ENCODE data around the gene IMP4. TPM values are rescaled to one million over a fixed set of nuclear protein-coding genes. Genes with fewer than 3 reads are reported as not detected.

IMP4 gene
- total RNA-seq, 1 donor from 2014 or later = 43.0 TPM

DNA sequence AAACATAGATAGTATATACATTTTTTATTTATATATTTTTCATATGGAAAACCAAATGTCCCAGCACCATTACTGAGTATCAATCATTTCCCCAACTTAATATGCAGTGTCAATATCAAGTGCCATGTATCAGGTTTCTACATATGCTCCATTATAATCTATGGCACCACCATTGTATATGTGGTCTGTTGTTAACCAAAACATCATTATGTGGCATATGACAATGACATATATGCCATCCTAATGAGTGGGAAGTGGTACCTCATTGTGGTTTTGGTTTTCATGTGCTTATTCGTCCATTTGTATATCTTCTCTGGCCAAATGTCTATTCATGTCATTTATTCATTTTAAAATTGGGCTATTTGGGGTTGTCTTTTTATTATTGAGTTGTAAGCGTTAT, 22.4 kb downstream of the IMP4 start:
- no peak overlapping the region for H3K4me3 Mint-ChIP-seq (ENCODE audit: low read depth)
- H3K4me1 Mint-ChIP-seq (ENCODE audit: low read depth) = peaks cover 1% of the 10 kb centered on the region
- no peaks in the 10 kb centered on the region for H3K27me3 Mint-ChIP-seq
- DNase-seq (ENCODE audit: low spot score, unreplicated experiment) = no peak
- no peak overlapping the region for H3K27ac Mint-ChIP-seq
- peaks cover 5% of the 10 kb centered on the region for H3K9me3 Mint-ChIP-seq (ENCODE audit: low read depth)
- TF ChIP-seq, protein P1, sequence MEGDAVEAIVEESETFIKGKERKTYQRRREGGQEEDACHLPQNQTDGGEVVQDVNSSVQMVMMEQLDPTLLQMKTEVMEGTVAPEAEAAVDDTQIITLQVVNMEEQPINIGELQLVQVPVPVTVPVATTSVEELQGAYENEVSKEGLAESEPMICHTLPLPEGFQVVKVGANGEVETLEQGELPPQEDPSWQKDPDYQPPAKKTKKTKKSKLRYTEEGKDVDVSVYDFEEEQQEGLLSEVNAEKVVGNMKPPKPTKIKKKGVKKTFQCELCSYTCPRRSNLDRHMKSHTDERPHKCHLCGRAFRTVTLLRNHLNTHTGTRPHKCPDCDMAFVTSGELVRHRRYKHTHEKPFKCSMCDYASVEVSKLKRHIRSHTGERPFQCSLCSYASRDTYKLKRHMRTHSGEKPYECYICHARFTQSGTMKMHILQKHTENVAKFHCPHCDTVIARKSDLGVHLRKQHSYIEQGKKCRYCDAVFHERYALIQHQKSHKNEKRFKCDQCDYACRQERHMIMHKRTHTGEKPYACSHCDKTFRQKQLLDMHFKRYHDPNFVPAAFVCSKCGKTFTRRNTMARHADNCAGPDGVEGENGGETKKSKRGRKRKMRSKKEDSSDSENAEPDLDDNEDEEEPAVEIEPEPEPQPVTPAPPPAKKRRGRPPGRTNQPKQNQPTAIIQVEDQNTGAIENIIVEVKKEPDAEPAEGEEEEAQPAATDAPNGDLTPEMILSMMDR (IDR thresholded peaks at IDR 0.05; ENCODE audit: unreplicated experiment) = no peak
- H3K36me3 Mint-ChIP-seq (ENCODE audit: insufficient read depth) = peaks cover 6% of the 10 kb centered on the region

DNA sequence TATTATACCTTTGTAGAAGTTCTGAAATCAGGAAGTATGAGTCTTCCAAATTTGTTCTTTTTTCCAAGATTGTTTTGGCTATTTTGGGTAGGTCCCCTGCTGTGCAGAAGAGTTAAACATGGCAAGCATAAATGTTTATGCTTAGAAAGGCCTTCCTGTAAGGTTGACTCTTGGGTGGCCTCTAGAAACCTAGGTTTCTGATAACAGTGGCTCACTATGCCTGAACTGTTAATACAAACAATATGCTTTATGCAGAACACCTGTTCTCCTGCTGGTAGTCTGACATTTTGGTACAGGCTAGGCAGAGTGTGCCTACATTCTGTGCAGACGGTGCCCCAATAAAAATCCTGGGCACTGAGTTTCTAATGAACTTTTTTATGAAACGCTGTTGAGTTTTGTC, 23.3 kb downstream of the IMP4 start:
- no peaks in the 10 kb centered on the region for H3K9me3 Mint-ChIP-seq (ENCODE audit: low read depth)
- H3K27ac Mint-ChIP-seq = no peak overlapping the region
- H3K36me3 Mint-ChIP-seq (ENCODE audit: insufficient read depth) = peaks cover 3% of the 10 kb centered on the region
- H3K4me1 Mint-ChIP-seq (ENCODE audit: low read depth) = peaks cover 1% of the 10 kb centered on the region
- DNase-seq (ENCODE audit: low spot score, unreplicated experiment) = no peak
- TF ChIP-seq, protein P1 (IDR thresholded peaks at IDR 0.05; ENCODE audit: unreplicated experiment) = no peak
- no peak overlapping the region for H3K4me3 Mint-ChIP-seq (ENCODE audit: low read depth)
- no peaks in the 10 kb centered on the region for H3K27me3 Mint-ChIP-seq

DNA sequence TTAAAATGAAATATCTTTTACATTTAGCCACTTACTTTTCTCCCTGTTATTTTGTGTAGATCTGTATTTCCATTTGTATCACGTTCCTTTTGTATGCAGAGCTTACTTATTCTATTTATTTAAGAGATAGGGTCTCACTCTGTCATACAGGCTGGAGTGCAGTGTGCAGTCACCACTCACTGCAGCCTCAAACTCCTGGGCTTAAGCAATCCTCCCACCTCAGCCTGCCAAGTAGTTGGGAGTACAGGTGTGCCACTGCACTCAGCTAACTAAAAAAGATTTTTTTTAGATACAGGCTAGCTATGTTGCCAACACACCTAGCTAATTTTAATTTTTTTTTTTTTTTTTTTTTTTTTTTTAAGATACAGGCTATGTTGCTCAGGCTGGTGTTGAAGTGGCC, 24.0 kb downstream of the IMP4 start:
- Mint-ChIP-seq H3K4me1 (ENCODE audit: low read depth) (peaks cover 3% of the 10 kb centered on the region), H3K27ac (no peak overlapping the region), H3K9me3 (ENCODE audit: low read depth) (no peaks in the 10 kb centered on the region), H3K27me3 (no peaks in the 10 kb centered on the region), H3K4me3 (ENCODE audit: low read depth) (no peak overlapping the region), H3K36me3 (ENCODE audit: insufficient read depth) (peaks cover 7% of the 10 kb centered on the region)
- DNase-seq (ENCODE audit: low spot score, unreplicated experiment) = no peak
- TF ChIP-seq, protein P1 (IDR thresholded peaks at IDR 0.05; ENCODE audit: unreplicated experiment) = no peak

DNA sequence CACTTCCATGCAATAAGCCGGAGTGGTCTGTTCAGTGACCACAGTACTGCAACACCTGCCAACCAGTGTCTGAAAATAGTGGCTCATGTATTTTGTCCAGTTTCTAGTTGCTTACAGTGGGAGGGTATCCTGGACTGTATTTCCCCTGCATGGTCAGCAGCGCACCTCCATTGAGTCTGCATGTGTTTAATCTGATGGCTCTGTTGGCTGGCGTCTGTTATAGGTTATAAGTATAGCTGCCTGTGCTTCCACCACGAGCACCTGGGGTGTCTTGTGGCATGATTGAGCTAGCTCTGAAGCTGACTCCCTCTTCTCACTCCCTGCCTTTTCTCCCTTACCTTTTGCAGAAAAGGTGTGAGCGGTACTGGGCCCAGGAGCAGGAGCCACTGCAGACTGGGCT, 26.1 kb downstream of the IMP4 start:
- Mint-ChIP-seq H3K36me3 (ENCODE audit: insufficient read depth) (peaks cover 6% of the 10 kb centered on the region), H3K4me3 (ENCODE audit: low read depth) (no peak overlapping the region), H3K27ac (no peak overlapping the region), H3K4me1 (ENCODE audit: low read depth) (peaks cover 12% of the 10 kb centered on the region), H3K27me3 (peaks cover 3% of the 10 kb centered on the region), H3K9me3 (ENCODE audit: low read depth) (no peaks in the 10 kb centered on the region)
- TF ChIP-seq, protein P1 (IDR thresholded peaks at IDR 0.05; ENCODE audit: unreplicated experiment) = no peak
- no peak for DNase-seq (ENCODE audit: low spot score, unreplicated experiment)

DNA sequence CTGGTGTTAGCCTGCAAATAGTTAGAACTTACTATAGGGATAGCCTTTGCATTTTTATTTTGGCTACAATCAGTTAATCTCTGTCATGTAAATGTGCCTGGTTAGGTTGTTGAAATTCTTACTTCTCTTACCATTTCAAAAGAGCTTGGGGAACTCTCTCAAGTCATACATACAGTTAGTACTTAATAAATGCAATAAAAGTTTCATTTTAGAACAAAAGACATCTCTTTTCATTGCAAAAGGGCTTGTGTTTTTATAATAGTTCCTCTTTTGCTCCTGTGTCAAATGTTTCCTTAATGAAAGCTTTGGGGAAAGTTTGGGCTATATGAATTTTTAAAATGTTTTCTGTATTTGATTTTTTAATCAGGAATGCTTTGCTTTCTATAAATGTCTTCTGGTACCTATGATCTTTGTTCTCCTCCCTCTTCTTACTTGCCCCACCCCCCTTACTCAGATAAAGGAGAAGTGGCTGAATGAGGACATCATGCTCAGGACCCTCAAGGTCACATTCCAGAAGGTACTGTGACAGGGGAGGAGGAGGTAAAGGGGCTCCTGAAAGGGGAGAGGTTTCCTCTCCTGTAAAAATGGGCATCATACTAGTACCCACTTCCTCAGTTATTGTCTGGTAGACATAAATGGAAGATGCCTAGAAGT, 26.7 kb downstream of the IMP4 start:
- Mint-ChIP-seq H3K4me1 (ENCODE audit: low read depth) (peaks cover 12% of the 10 kb centered on the region), H3K4me3 (ENCODE audit: low read depth) (no peak overlapping the region), H3K9me3 (ENCODE audit: low read depth) (no peaks in the 10 kb centered on the region), H3K27me3 (peaks cover 3% of the 10 kb centered on the region), H3K27ac (no peak overlapping the region), H3K36me3 (ENCODE audit: insufficient read depth) (peaks cover 6% of the 10 kb centered on the region)
- TF ChIP-seq, protein P1 (IDR thresholded peaks at IDR 0.05; ENCODE audit: unreplicated experiment) = no peak
- no peak for DNase-seq (ENCODE audit: low spot score, unreplicated experiment)
